GM18519 (cell line): Measurements from ENCODE around the gene SPEN.

ENCODE experiments used
- ATAC-seq: cut with Tn5 transposase; IDR thresholded peaks from one replicate; pipeline ENCODE4 v1.9.1; 2021; ENCODE audit warnings: mild to moderate bottlenecking, moderate library complexity; ENCODE audit not compliant: unreplicated experiment, low FRiP score

The SPEN gene

GRCh38 chr1:15933684-15934083, 86.2 kb downstream of the SPEN start:
- no peak for ATAC-seq

- no peak for ATAC-seq
Measured at GRCh38 chr1:15934211-15935055, 86.9 kb downstream of the SPEN start.

GRCh38 chr1:15935056-15935950, 87.8 kb downstream of the SPEN start:
- no peak for ATAC-seq

GRCh38 chr1:15936025-15936424, 88.5 kb downstream of the SPEN start:
- ATAC-seq = no peak

- ATAC-seq = no peak
Measured at GRCh38 chr1:15937146-15937545, 89.6 kb downstream of the SPEN start.

- no peak for ATAC-seq
Measured at GRCh38 chr1:15937706-15938168, 90.2 kb downstream of the SPEN start.

- no peak for ATAC-seq
Measured at GRCh38 chr1:15938628-15939161, 91.2 kb downstream of the SPEN start.

- ATAC-seq = no peak
Measured at GRCh38 chr1:15939181-15940109, 91.9 kb downstream of the SPEN start.

GRCh38 chr1:15940110-15941043, 92.9 kb downstream of the SPEN start:
- ATAC-seq = no peak

GRCh38 chr1:15941044-15941840, 93.7 kb downstream of the SPEN start:
- ATAC-seq = no peak

GRCh38 chr1:15941899-15942660, 94.6 kb downstream of the SPEN start:
- ATAC-seq = no peak

- ATAC-seq = no peak
Measured at GRCh38 chr1:15942661-15943327, 95.3 kb downstream of the SPEN start.

- ATAC-seq = no peak
Measured at GRCh38 chr1:15943328-15943991, 96.0 kb downstream of the SPEN start.

GRCh38 chr1:15943992-15944307, 96.4 kb downstream of the SPEN start:
- no peak for ATAC-seq

- no peak for ATAC-seq
Measured at GRCh38 chr1:15944308-15945010, 97.0 kb downstream of the SPEN start.
